Measurements from ENCODE around the gene SRR. TPM values are rescaled to one million over a fixed set of nuclear protein-coding genes. Genes with fewer than 3 reads are reported as not detected.

Gene SRR
- total and polyA plus RNA-seq, 9 of the 15 experiments (the other 6 are each of a cell fraction or from before 2014, with no cell fraction given), result 5.0 to 19.4 (median 7.9) TPM

- Histone ChIP-seq H3K4me3 (no peak overlapping the region), H3K9me3 (replicated peaks; ENCODE audit: control insufficient read depth, insufficient read depth, low read depth, low read length) (no peaks in the 10 kb centered on the region), H4K20me1 (replicated peaks; ENCODE audit: control insufficient read depth, insufficient read depth, low read length) (no peaks in the 10 kb centered on the region; the same call in 1 of the 2 replicates), H3K27me3 (ENCODE audit: control insufficient read depth in 2 of 2, insufficient read depth in 2 of 2, low read length in 2 of 2) (no peaks in the 10 kb centered on the region), H3K27ac (ENCODE audit: extremely low read depth, low read depth, low read length) (no peak overlapping the region), H2AFZ (ENCODE audit: low read depth, low read length) (no peak overlapping the region), H3K36me3 (ENCODE audit: control insufficient read depth, insufficient read depth, low read length) (no peaks in the 10 kb centered on the region), H3K9ac (ENCODE audit: insufficient read depth in 1 of 2, low read depth in 2 of 2, low read length in 2 of 2) (no peak overlapping the region), H3K79me2 (ENCODE audit: control insufficient read depth, insufficient read depth, low read length) (no peaks in the 10 kb centered on the region), H3K4me2 (ENCODE audit: insufficient read depth, low read length) (no peak overlapping the region), H3K4me1 (replicated peaks in 1 of 2; ENCODE audit: control insufficient read depth in 2 of 2, insufficient read depth in 2 of 2, low read length in 2 of 2) (peaks cover 8 to 13% of the 10 kb centered on the region in 2 experiments; a peak in 4 of 5 replicates), H3K9me1 (ENCODE audit: control insufficient read depth, insufficient read depth, low read length) (no peaks in the 10 kb centered on the region)
- ATAC-seq (no peak), FAIRE-seq (no peak), DNase-seq (ENCODE audit: extremely low read depth in 1 of 4, low spot score in 3 of 4) (no peak)
- TF ChIP-seq RAD51 (IDR thresholded peaks at IDR 0.05; ENCODE audit: borderline replicate concordance, low read depth), result no peak
- no peak for TF ChIP-seq E2F6 (IDR thresholded peaks at IDR 0.05; ENCODE audit: borderline replicate concordance in 1 of 2, extremely low read depth in 1 of 2, insufficient read depth in 1 of 2, insufficient read length in 1 of 2, low read depth in 1 of 2, low read length in 1 of 2, poor library complexity in 1 of 2, severe bottlenecking in 1 of 2)
- no peak for TF ChIP-seq KHSRP (IDR thresholded peaks at IDR 0.05)
- no peak for TF ChIP-seq BRD4 (IDR thresholded peaks at IDR 0.05)
- no peak for TF ChIP-seq THAP12 (CRISPR knock-in tag; IDR thresholded peaks at IDR 0.05)
- no peak for TF ChIP-seq THRAP3 (IDR thresholded peaks at IDR 0.05; ENCODE audit: borderline replicate concordance)
- no peak for TF ChIP-seq SP2 (IDR thresholded peaks at IDR 0.05; ENCODE audit: extremely low read depth, low read depth, low read length, poor library complexity, severe bottlenecking)
- TF ChIP-seq PCBP1 (IDR thresholded peaks at IDR 0.05; ENCODE audit: low read depth, low read length, poor library complexity, severe bottlenecking), result no peak
- TF ChIP-seq CEBPB (tag; IDR thresholded peaks at IDR 0.05), result no peak
- TF ChIP-seq THRA (IDR thresholded peaks at IDR 0.05), result no peak
- no peak for TF ChIP-seq LEF1 (IDR thresholded peaks at IDR 0.05)
- TF ChIP-seq ZNF408 (CRISPR knock-in tag; IDR thresholded peaks at IDR 0.05; ENCODE audit: low read depth), result no peak
- ChIA-PET CTCF (ENCODE audit: low intra/inter-chr PET ratio) (no interaction called here), POLR2A (interaction anchor here (0.6 to 0.8 kb wide), 5 partner anchors 10 to 417 kb away, joined by 3 to 4 read pairs (median 3); partner anchors contain the start of gene TSR1)
- intact Hi-C loops (cut with micrococcal nuclease), result no loop called here
- 73% methylated on average over 14 of the region's 21 CpGs for WGBS (ENCODE audit: insufficient coverage, low coverage, missing lambda C conversion rate)
- in situ Hi-C loops (cut with MboI), result no loop called here
- BruUV-seq (replicated peaks), result no TSS peak
Measured at GRCh38 chr17:2361010-2361760, 57.4 kb downstream of the SRR start.
